ENCODE results near the gene TRAF5. TPM values are rescaled to one million over a fixed set of nuclear protein-coding genes. Genes with fewer than 3 reads are reported as not detected.

TRAF5 gene
- total and polyA plus RNA-seq, 4 donors: 0.68 to 3.3 (median 1.6) TPM

DNA sequence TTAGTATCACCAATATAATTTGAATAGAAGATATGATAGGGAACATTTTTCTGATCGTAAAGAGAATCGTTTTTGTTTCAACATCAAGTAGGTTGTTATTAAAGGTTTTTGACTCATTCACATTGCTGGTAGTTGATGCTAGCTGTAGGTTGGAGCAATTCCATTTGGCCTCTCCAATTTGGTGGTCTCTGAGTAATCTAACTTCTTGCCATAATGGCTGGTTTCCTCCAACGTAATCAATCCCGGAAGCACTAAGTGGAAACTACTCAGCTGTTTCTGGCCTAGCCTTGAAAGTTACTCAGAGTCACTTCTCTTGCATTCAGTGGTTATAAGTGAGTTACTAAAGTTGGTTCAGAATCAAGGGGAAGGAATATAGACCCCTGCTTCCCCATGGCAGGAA, 41.4 kb upstream of the TRAF5 start:
- no peaks in the 10 kb centered on the region for H3K4me1 ChIP-seq (ENCODE audit: control insufficient read depth in 4 of 4, insufficient read depth in 4 of 4, low read length in 3 of 4)

DNA sequence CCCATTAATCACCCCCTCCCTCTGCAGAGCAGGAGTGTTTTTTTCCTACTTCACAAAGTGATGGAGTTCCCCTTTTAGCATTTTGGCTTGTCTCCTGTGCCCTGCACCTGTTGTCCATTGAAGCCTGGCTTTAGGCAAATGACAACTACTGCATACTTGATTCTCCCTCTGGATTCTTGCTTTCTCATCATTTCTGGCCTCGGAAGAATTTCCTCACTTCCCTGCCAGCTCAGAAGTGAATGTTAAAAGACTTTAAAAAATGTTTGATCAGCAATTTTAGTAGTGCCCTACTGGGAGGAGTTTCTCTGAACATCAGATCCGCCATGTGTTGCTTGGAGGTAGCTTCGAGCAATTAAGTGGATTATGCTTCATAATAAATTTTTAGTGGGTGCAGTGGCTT, 39.4 kb upstream of the TRAF5 start:
- no peak overlapping the region for H3K9ac ChIP-seq (ENCODE audit: low read depth in 1 of 2, low read length in 2 of 2)
- no peak for DNase-seq (ENCODE audit: low spot score)
- H3K27ac ChIP-seq (ENCODE audit: low read depth in 1 of 2, low read length in 2 of 2): no peak overlapping the region
- H3K36me3 ChIP-seq (ENCODE audit: control insufficient read depth in 4 of 4, insufficient read depth in 3 of 4, low read depth in 1 of 4, low read length in 3 of 4): peaks cover 8 to 65% (median 44%) of the 10 kb centered on the region in 4 donors
- H3K4me3 ChIP-seq (ENCODE audit: low read depth in 1 of 3, low read length in 3 of 3): no peak overlapping the region
- no peaks in the 10 kb centered on the region for H3K27me3 ChIP-seq (ENCODE audit: control insufficient read depth in 4 of 4, insufficient read depth in 4 of 4, low read length in 3 of 4)
- no peaks in the 10 kb centered on the region for H3K9me3 ChIP-seq (ENCODE audit: control insufficient read depth in 4 of 4, low read length in 3 of 4)
- 86% methylated on average over 3 of the region's 3 CpGs for WGBS
- H3K4me1 ChIP-seq (ENCODE audit: control insufficient read depth in 4 of 4, insufficient read depth in 4 of 4, low read length in 3 of 4): no peaks in the 10 kb centered on the region
- no peak for TF ChIP-seq JUND (IDR thresholded peaks at IDR 0.05)
- TF ChIP-seq GABPA (IDR thresholded peaks at IDR 0.05 in 1 of 2, conservative IDR thresholded peaks at IDR 0.05 in 1 of 2): no peak
- no peak for TF ChIP-seq RXRA (IDR thresholded peaks at IDR 0.05)
- TF ChIP-seq NR2F2 (IDR thresholded peaks at IDR 0.05): no peak
- TF ChIP-seq FOXA2 (IDR thresholded peaks at IDR 0.05): no peak
- no peak for TF ChIP-seq RAD21 (IDR thresholded peaks at IDR 0.05)
- TF ChIP-seq, protein P1, sequence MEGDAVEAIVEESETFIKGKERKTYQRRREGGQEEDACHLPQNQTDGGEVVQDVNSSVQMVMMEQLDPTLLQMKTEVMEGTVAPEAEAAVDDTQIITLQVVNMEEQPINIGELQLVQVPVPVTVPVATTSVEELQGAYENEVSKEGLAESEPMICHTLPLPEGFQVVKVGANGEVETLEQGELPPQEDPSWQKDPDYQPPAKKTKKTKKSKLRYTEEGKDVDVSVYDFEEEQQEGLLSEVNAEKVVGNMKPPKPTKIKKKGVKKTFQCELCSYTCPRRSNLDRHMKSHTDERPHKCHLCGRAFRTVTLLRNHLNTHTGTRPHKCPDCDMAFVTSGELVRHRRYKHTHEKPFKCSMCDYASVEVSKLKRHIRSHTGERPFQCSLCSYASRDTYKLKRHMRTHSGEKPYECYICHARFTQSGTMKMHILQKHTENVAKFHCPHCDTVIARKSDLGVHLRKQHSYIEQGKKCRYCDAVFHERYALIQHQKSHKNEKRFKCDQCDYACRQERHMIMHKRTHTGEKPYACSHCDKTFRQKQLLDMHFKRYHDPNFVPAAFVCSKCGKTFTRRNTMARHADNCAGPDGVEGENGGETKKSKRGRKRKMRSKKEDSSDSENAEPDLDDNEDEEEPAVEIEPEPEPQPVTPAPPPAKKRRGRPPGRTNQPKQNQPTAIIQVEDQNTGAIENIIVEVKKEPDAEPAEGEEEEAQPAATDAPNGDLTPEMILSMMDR (IDR thresholded peaks at IDR 0.05; ENCODE audit: low read depth, low read length, missing input control): no peak
- TF ChIP-seq SP1 (IDR thresholded peaks at IDR 0.05): no peak
- TF ChIP-seq, protein P2, sequence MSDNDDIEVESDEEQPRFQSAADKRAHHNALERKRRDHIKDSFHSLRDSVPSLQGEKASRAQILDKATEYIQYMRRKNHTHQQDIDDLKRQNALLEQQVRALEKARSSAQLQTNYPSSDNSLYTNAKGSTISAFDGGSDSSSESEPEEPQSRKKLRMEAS (IDR thresholded peaks at IDR 0.05): no peak
- TF ChIP-seq, protein P3, sequence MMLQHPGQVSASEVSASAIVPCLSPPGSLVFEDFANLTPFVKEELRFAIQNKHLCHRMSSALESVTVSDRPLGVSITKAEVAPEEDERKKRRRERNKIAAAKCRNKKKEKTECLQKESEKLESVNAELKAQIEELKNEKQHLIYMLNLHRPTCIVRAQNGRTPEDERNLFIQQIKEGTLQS (IDR thresholded peaks at IDR 0.05): no peak
- no peak for TF ChIP-seq HNF4A (conservative IDR thresholded peaks at IDR 0.05)
- no peak for TF ChIP-seq YY1 (IDR thresholded peaks at IDR 0.05)
- TF ChIP-seq, protein P4, sequence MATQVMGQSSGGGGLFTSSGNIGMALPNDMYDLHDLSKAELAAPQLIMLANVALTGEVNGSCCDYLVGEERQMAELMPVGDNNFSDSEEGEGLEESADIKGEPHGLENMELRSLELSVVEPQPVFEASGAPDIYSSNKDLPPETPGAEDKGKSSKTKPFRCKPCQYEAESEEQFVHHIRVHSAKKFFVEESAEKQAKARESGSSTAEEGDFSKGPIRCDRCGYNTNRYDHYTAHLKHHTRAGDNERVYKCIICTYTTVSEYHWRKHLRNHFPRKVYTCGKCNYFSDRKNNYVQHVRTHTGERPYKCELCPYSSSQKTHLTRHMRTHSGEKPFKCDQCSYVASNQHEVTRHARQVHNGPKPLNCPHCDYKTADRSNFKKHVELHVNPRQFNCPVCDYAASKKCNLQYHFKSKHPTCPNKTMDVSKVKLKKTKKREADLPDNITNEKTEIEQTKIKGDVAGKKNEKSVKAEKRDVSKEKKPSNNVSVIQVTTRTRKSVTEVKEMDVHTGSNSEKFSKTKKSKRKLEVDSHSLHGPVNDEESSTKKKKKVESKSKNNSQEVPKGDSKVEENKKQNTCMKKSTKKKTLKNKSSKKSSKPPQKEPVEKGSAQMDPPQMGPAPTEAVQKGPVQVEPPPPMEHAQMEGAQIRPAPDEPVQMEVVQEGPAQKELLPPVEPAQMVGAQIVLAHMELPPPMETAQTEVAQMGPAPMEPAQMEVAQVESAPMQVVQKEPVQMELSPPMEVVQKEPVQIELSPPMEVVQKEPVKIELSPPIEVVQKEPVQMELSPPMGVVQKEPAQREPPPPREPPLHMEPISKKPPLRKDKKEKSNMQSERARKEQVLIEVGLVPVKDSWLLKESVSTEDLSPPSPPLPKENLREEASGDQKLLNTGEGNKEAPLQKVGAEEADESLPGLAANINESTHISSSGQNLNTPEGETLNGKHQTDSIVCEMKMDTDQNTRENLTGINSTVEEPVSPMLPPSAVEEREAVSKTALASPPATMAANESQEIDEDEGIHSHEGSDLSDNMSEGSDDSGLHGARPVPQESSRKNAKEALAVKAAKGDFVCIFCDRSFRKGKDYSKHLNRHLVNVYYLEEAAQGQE (IDR thresholded peaks at IDR 0.05): no peak
- no peak for TF ChIP-seq FOXA1 (IDR thresholded peaks at IDR 0.05)
- no peak for TF ChIP-seq TAF1 (conservative IDR thresholded peaks at IDR 0.05)
- TF ChIP-seq EGR1 (IDR thresholded peaks at IDR 0.05; ENCODE audit: low read depth in 2 of 2): no peak

More for the DNA sequence above, 41.4 kb upstream of the TRAF5 start:
- no peak overlapping the region for H3K9ac ChIP-seq (ENCODE audit: low read depth in 1 of 2, low read length in 2 of 2)
- DNase-seq (ENCODE audit: low spot score): no peak
- peaks cover 8 to 59% (median 43%) of the 10 kb centered on the region in 4 donors for H3K36me3 ChIP-seq (ENCODE audit: control insufficient read depth in 4 of 4, insufficient read depth in 3 of 4, low read depth in 1 of 4, low read length in 3 of 4)
- H3K27me3 ChIP-seq (ENCODE audit: control insufficient read depth in 4 of 4, insufficient read depth in 4 of 4, low read length in 3 of 4): no peaks in the 10 kb centered on the region
- WGBS: 93% methylated on average over 4 of the region's 4 CpGs
- H3K27ac ChIP-seq (ENCODE audit: low read depth in 1 of 2, low read length in 2 of 2): no peak overlapping the region
- TF ChIP-seq, protein P3 (IDR thresholded peaks at IDR 0.05): no peak
- TF ChIP-seq YY1 (IDR thresholded peaks at IDR 0.05) (no peak), TAF1 (conservative IDR thresholded peaks at IDR 0.05) (no peak), RAD21 (IDR thresholded peaks at IDR 0.05) (no peak), RXRA (IDR thresholded peaks at IDR 0.05) (no peak), FOXA2 (IDR thresholded peaks at IDR 0.05) (no peak), JUND (IDR thresholded peaks at IDR 0.05) (no peak), NR2F2 (IDR thresholded peaks at IDR 0.05) (no peak), SP1 (IDR thresholded peaks at IDR 0.05) (no peak), HNF4A (conservative IDR thresholded peaks at IDR 0.05) (no peak), FOXA1 (IDR thresholded peaks at IDR 0.05) (no peak)
- TF ChIP-seq, protein P1 (IDR thresholded peaks at IDR 0.05; ENCODE audit: low read depth, low read length, missing input control): no peak
- TF ChIP-seq, protein P5, sequence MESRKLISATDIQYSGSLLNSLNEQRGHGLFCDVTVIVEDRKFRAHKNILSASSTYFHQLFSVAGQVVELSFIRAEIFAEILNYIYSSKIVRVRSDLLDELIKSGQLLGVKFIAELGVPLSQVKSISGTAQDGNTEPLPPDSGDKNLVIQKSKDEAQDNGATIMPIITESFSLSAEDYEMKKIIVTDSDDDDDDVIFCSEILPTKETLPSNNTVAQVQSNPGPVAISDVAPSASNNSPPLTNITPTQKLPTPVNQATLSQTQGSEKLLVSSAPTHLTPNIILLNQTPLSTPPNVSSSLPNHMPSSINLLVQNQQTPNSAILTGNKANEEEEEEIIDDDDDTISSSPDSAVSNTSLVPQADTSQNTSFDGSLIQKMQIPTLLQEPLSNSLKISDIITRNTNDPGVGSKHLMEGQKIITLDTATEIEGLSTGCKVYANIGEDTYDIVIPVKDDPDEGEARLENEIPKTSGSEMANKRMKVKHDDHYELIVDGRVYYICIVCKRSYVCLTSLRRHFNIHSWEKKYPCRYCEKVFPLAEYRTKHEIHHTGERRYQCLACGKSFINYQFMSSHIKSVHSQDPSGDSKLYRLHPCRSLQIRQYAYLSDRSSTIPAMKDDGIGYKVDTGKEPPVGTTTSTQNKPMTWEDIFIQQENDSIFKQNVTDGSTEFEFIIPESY (IDR thresholded peaks at IDR 0.05): no peak
- TF ChIP-seq, protein P2 (IDR thresholded peaks at IDR 0.05): no peak
- H3K4me3 ChIP-seq (ENCODE audit: low read depth in 1 of 3, low read length in 3 of 3): no peak overlapping the region
- no peaks in the 10 kb centered on the region for H3K9me3 ChIP-seq (ENCODE audit: control insufficient read depth in 4 of 4, low read length in 3 of 4)
